Measurements from ENCODE around the gene RAI1.
A peak's percentile ranks its signal among the peaks of the same experiment; 100 is the strongest.

RAI1 gene

DNA sequence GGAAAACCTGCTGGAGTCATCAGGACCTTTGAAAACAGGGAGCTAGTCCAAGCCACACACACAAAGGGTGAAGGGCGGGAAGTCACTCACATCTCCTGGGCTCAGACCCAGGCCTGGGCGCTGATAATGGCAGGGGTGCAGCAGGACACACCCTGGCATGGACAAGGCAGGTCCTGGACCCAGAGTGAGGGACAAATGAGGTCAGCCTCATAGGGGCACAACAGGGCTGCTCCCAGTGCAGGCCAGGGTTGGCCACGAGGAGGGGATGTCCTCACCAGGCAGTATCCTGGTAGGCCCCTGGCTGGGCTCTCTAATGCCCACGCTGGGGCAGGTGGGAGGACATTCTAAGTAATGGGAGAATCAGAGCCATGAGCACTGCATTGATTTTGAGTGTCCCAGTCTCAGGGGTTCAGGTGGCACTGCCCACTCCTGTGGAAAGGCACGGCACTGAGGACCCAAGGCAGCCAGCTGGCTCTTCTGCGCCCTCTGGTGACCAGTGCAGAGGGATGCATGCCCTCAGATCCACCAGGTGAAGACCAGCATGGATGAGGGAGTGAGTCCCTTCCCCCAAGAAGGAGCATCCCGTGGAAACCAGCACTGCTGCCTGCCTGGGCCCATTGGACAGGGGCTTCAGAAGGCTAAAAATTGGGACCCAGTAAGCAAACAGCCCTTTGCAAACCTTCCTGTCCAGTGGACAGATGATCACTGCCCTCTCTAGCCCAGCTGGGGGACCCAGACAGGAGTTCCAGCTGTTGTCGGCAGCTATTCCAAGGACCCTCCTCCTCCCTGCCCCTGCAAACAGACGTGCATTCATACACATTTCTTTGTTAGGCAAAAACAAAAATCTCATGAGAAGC lies 178.9 kb downstream of the RAI1 start:
- DNase-seq (ENCODE audit: low spot score) (peak; percentile 83), FAIRE-seq (peak; percentile 40)

DNA sequence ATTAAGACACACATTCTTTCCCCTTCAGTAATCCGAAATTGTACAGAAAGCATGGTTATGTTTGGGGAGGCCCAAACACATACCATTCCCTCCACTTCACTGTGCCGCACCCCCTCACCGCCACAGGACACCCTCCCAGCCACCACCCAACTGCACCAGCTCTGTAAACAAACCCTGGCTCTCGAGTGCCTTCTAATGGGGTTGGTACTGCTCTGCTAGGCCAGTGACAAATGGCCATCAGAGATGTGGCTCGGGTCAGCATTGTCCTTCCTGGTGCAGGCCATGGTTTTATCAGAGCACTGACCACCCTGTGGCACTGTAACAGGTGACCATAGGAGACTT lies 179.5 kb downstream of the RAI1 start:
- no peak for FAIRE-seq
- no peak for DNase-seq (ENCODE audit: low spot score)

All from urothelium cell line (cell line).